Omental fat pad (tissue), 4 donors: ENCODE data around the gene SPATC1L. TPM values are rescaled to one million over a fixed set of nuclear protein-coding genes. Genes with fewer than 3 reads are reported as not detected.
A peak's percentile ranks its signal among the peaks of the same experiment; 100 is the strongest.

Source experiments
- ATAC-seq: fragments of 150-250 bp; one replicate; pipeline ENCODE4 v1.9.1; 2016; ENCODE audit warnings: mild to moderate bottlenecking, moderate library complexity; ENCODE audit not compliant: low FRiP score
- DNase-seq: peaks from one replicate; pipeline ENCODE4 v3.0.0-alpha.2; 2019; ENCODE audit warnings: low spot score
- total RNA-seq, 4 donors: library from RNA; depleted of rRNA; stranded (reverse); fragments of >200 nt; gene quantifications; one replicate each; pipeline ENCODE4 v1.1.0, GENCODE V29; 2016
- TF ChIP-seq, protein P1 (sequence below), 3 donors: fragments of 450-650 bp; IDR thresholded peaks; one replicate each; pipeline ENCODE4 v1.5.1; 2016 to 2017; ENCODE audit warnings: antibody characterized with exemption in 3 of 3, mild to moderate bottlenecking in 3 of 3, moderate library complexity in 2 of 3

SPATC1L gene
- total RNA-seq, 4 donors from 2014 or later, result 0.96 to 8.0 (median 2.8) TPM

DNA sequence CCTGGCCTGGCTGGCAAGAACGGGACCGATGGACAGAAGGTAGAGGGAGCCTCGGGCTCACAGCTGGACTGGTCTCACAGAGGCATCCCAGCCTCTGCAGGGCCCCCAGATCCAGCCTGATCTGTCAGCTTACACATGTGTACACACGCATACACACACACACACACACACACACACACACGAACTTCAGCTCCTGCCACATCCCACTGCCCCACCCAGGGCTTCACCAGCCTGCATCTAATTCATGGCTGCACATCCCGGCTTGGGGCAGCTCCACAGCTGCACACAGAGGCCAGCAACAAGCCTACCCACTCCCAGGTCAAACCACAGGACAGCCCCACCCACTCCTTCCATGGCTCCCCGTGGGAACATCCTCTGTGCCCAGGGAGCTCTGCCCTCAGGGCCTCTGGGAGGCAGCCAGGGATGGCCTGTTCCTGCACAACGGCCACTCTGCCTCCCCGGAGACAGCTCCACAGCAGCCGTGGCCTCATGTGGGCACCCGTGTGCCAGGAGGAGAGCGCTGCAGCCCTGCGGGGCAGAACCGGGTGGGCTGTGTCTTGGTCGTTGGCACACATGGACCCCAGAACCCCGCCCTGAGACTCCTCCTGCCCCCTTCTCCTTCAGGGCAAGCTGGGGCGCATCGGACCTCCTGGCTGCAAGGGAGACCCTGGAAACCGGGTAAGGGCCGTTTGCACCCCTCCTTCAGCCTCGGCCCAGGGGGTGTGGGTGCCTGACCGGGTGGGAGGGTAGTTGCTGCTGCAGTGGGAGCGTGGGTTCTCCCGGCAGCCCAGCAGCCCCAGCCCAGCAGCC lies 67.3 kb downstream of the SPATC1L start:
- DNase-seq (peak; percentile 4), ATAC-seq (no peak)
- TF ChIP-seq, protein P1, sequence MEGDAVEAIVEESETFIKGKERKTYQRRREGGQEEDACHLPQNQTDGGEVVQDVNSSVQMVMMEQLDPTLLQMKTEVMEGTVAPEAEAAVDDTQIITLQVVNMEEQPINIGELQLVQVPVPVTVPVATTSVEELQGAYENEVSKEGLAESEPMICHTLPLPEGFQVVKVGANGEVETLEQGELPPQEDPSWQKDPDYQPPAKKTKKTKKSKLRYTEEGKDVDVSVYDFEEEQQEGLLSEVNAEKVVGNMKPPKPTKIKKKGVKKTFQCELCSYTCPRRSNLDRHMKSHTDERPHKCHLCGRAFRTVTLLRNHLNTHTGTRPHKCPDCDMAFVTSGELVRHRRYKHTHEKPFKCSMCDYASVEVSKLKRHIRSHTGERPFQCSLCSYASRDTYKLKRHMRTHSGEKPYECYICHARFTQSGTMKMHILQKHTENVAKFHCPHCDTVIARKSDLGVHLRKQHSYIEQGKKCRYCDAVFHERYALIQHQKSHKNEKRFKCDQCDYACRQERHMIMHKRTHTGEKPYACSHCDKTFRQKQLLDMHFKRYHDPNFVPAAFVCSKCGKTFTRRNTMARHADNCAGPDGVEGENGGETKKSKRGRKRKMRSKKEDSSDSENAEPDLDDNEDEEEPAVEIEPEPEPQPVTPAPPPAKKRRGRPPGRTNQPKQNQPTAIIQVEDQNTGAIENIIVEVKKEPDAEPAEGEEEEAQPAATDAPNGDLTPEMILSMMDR (IDR thresholded peaks at IDR 0.05), result no peak

DNA sequence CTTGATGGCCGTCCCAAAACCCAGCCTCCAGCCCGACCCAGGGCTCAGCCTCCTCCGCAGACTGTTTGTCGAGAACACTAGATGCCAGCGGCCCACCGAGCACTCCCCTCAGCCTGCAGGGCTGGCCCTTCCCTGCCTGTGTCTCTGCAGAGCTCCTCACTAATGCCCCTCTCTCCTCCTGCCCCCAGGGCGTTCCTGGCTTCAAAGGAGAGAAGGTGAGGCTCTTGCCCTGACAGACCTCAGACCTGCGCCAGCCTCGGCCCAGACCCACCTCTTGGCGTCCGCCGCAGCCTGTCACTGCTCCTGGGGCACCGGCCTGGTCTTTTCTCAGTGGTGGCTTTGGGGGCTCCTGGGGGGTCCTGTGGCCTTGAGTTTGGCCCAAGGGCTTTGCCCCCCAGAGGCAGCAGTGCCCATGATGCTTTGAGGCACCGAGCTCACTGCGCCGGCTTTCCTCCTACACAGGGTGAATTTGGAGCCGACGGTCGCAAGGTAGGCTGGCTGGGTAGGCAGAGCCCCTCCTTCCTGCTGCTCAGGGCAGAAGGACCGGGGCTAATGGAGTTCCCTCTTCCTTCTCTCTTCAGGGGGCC lies 68.0 kb downstream of the SPATC1L start:
- DNase-seq, result peak; percentile 17
- TF ChIP-seq, protein P1 (IDR thresholded peaks at IDR 0.05), result no peak
- no peak for ATAC-seq

DNA sequence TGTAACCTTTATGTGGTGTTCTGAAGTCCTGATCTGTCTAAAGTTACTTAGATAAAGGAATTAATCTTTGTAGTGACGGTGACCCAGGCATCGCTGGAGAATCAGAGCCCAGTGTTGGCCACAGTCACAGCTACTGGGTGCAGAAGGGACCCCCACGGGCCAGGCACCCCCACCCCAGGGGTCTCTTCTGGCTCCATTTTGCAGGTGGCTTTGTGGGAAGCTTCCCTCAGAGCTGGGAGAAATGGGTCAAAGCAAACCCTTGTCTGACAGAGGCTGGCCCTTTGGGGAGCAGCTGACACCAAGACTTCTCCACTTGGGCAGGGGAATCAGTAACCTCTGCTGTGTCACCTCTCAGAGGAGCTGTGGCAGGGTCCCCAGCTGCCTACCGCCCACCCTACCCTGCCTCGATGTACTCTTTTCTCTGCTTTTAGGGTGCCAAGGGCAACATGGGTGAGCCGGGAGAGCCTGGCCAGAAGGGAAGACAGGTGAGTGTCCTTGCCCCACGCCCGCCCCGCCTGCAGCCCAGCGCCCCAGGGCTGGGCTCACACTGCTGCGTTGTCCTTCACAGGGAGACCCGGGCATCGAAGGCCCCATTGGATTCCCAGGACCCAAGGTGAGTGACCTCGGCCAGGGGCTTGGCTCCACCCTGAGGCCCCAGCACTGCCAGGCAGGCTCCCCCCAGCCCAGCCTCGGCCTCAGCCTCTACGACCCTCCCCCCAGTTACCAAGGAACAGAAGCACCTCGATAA lies 68.6 kb downstream of the SPATC1L start:
- ATAC-seq, result no peak
- DNase-seq, result peak; percentile 1
- TF ChIP-seq, protein P1 (IDR thresholded peaks at IDR 0.05), result no peak

DNA sequence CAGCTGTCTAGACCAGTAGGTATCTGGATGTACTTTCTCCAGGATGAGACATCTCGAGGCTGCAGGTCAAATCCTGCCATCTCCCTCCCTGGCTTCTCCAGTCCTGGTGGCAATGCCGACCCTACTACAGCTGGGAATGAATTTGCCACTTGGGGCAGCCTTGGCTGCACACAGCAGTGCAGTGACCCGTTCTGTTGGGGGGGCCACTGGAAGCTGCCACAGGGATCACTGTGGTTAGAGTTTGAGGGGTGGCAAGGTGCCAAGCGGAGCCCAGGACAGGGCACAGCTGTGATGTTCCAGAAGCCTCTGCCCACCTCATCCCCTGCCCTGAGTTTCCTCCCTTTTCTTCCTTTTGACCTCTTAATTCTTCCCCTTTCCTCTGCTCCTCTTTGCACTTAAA lies 69.3 kb downstream of the SPATC1L start:
- TF ChIP-seq, protein P1 (IDR thresholded peaks at IDR 0.05), result no peak
- DNase-seq (peak; percentile 14), ATAC-seq (no peak)

DNA sequence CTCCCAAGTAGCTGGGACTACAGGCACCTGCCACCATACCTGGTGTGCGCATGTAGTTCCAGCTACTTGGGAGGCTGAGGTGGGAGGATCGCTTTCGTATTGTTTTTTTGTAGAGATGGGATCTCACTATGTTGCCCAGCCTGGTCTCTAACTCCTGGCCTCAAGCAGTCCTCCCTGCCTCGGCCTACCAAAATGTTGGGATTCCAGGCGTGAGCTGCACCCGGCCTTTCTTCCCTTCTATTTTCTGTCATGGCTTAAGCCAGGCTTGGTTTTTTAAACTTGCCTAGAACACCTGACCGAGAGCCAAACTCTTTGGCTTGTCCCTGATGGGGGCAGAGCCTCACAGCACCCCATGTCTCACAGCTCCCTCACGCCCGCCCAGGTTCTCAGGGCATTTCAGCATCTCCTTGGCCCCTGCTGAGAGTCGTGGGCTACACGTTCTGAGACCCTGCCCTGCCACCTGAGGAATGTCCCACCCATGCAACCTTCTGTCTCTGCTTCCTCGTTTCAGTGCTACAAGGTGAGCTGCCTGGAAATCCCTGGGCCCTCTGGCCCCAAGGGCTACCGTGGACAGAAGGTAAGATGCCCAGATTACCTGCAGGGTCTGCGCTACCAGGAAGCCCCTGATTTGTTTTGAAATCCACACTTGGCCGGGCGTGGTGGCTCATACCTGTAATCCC lies 70.6 kb downstream of the SPATC1L start:
- DNase-seq (peak; percentile 9), ATAC-seq (no peak)
- TF ChIP-seq, protein P1 (IDR thresholded peaks at IDR 0.05), result no peak

DNA sequence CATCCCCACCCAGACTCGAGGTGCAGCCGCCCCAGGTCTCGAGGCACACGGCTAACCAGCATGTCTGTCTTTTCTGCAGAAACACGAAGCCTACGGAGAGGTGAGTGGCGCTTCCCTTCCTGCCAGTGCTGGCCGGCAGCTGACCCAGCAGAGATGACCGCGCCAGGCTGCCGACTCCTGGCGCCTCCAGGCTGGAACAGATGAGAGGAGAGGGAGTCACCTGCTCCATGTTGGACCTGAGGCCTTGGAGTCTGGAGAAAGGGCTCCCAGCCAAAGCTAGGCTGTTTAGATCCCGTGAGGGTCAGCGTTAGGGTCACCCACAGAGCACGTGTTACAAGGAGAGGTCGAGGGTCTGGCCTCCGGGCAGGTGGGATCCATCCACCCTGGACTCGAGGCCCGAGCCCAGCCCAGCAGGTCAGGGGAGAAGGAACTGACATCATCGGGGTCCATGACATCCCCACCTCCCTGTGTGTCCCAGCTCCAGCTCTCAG lies 71.5 kb downstream of the SPATC1L start:
- DNase-seq (peak; percentile 3), ATAC-seq (no peak)
- TF ChIP-seq, protein P1 (IDR thresholded peaks at IDR 0.05), result no peak
